ENCODE data around the gene MOB3B.

MOB3B gene

DNA sequence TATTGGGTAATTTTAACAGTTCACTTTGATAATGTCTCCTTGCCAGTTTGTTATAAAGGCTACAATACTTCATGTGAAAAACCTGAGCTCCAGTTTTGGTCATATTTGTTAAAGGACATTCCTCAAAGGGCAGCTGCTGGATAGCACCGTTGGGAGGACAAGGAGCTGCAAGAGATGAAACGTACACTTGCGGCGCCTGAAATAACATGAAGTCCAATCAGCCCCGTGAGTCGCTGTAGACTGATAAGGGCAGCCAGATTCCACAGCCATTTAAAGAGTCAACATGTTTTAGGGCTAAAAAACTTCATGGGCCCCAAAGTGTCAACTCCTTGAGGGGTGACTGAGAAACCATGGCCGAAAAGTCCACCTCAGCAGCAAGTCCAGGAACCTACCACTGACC, 91.1 kb downstream of the MOB3B start:
- DNase-seq (ENCODE audit: low read depth, low spot score) = no peak
- ChIA-PET CTCF (no interaction called here), POLR2A (no interaction called here)
- H3K4me3 ChIP-seq (ENCODE audit: low read depth, low read length) = no peak overlapping the region
- TF ChIP-seq, protein P1, sequence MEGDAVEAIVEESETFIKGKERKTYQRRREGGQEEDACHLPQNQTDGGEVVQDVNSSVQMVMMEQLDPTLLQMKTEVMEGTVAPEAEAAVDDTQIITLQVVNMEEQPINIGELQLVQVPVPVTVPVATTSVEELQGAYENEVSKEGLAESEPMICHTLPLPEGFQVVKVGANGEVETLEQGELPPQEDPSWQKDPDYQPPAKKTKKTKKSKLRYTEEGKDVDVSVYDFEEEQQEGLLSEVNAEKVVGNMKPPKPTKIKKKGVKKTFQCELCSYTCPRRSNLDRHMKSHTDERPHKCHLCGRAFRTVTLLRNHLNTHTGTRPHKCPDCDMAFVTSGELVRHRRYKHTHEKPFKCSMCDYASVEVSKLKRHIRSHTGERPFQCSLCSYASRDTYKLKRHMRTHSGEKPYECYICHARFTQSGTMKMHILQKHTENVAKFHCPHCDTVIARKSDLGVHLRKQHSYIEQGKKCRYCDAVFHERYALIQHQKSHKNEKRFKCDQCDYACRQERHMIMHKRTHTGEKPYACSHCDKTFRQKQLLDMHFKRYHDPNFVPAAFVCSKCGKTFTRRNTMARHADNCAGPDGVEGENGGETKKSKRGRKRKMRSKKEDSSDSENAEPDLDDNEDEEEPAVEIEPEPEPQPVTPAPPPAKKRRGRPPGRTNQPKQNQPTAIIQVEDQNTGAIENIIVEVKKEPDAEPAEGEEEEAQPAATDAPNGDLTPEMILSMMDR (IDR thresholded peaks at IDR 0.05; ENCODE audit: insufficient read depth, low read length, missing control alignments) = no peak

DNA sequence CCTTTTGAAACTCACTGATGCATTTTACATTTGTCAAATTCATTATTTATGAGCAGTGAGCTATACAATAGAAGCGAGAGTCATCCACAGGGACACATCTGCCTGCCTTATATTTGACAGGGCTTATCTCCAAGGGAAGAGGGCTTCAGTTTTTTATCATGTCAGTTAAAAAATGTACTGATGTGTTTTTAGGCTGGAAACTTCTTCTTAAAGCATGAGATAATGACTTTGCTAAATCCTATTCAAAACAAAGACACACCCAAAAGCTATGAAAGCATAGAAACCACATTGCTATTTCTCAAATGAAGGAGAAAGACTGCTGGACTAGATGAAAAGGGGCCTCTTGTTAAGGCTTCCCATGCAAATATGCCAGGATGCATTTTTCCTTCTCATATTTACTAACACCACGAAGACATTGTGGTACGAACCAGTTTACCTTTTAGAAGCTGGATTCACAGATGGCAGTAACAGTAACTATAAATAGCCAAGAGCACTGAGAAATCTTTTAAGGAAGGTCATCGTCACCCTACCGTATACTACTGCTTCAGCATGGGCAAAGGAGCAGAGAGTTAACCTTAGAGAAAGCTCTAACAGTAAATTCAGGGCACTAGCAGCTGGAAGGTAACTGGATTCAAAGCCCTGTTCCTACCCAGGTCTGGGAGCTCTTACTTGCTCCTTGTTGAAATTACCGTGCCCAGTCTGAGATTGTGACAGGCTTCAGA, 91.8 kb downstream of the MOB3B start:
- no peak for DNase-seq (ENCODE audit: low read depth, low spot score)
- no peak overlapping the region for H3K4me3 ChIP-seq (ENCODE audit: low read depth, low read length)
- TF ChIP-seq, protein P1 (IDR thresholded peaks at IDR 0.05; ENCODE audit: insufficient read depth, low read length, missing control alignments) = no peak
- POLR2A ChIA-PET = no interaction called here
- CTCF ChIA-PET = no interaction called here

DNA sequence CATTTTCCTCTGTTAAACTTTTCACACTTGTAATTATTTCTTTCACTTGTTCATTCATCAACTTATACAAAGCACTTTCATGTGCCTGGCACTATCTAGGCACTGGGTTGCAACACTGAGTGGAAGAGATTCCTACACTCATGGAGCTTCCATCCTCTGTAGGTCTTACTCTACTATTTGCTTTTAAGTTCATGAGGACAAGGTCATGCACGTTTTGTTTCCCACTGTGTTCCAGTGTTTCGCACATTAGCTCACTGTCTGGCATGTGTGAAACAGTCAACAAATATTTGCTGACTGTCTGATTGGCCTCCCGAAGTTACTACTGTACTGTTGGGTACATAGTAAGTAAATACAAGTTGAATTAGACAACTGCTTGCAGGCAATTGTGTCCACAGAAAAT, 93.4 kb downstream of the MOB3B start:
- ChIA-PET POLR2A (no interaction called here), CTCF (no interaction called here)
- no peak overlapping the region for H3K4me3 ChIP-seq (ENCODE audit: low read depth, low read length)
- DNase-seq (ENCODE audit: low read depth, low spot score) = no peak
- TF ChIP-seq, protein P1 (IDR thresholded peaks at IDR 0.05; ENCODE audit: insufficient read depth, low read length, missing control alignments) = no peak

DNA sequence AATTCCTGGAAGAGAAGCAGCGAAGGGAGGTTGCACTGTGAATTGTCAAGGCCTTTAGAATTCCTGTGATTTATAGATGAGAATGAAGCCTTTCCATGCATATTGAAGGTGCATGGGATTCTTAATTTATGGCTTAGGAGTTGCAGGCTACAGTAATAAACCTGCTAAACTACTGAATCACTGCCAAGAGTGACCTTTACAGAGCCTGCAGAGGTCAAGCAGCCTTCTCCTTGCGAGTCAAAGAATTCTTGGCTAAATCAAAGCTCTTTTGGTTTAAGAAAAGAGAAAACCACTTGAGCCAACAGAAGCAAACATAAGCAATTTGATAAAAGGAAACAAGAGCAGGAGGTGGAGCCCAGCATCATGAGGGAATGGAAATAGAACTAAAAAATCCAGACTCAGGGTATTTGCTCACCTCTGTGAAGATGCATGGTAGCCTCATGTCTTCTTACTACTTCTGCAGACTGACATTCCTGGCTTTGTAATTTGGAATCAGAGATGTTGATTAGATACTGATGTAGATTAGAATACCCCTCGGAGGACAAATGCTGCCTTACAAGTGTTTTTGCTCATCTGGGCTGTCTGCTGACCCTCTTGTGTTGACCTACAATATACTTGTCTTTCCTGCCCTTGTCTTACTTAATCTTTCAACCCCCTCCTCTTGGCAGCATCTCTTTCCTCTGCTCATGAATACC, 95.8 kb downstream of the MOB3B start:
- POLR2A ChIA-PET = no interaction called here

DNA sequence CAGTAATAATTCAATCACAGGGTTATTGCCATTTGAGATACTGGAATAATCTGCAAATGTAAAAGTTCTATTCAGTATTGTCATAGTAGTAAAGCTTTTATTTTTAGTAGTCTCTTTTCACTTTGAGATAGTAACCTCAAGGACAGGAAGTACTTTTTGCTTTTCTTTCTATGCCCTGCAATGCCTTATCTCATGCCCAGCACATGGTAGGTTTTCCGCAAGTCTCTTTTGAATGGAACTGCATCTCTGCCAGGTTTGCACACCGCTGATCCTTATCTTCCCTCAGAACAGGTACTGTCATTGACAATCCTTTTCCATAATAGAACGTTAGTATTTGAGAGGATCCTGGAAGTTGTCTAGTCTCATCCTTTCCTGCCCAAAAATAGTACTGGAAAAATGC, 97.3 kb downstream of the MOB3B start:
- POLR2A ChIA-PET = no interaction called here
- DNase-seq (ENCODE audit: low read depth, low spot score) = no peak
- TF ChIP-seq, protein P1 (IDR thresholded peaks at IDR 0.05; ENCODE audit: insufficient read depth, low read length, missing control alignments) = no peak
- CTCF ChIA-PET = no interaction called here
- H3K4me3 ChIP-seq (ENCODE audit: low read depth, low read length) = no peak overlapping the region

More for the DNA sequence above, 95.8 kb downstream of the MOB3B start:
- TF ChIP-seq, protein P1 (IDR thresholded peaks at IDR 0.05; ENCODE audit: insufficient read depth, low read length, missing control alignments) = no peak
- CTCF ChIA-PET = no interaction called here
- DNase-seq (ENCODE audit: low read depth, low spot score) = no peak
- H3K4me3 ChIP-seq (ENCODE audit: low read depth, low read length) = no peak overlapping the region

DNA sequence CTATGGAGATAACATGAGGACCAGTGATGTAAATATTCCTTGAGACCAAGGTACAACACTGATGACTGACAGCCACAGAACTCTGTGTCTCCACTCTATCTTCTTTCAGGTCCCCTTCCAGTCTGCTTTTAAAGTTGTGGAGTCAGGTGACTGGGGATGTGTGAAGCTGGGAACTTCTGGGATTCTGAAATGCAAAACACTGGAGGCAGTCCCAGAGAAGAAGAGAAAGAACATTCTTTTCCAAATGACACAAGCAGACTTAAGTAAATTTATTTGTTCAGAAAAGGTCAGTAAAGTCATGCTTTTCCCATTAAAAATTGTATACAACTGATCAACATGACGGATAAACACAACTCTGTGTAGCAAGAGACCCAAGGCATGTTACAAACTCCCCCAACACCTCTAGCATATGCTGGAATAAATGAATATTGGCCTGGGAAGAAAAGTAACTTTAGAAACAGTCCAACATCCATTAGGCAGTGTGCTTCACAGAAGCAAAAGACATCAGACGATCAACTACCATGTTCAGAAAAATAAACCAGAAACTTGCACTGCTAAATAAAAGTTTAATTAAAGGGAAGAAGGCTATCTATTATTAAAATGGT, 98.0 kb downstream of the MOB3B start:
- TF ChIP-seq, protein P1 (IDR thresholded peaks at IDR 0.05; ENCODE audit: insufficient read depth, low read length, missing control alignments) = no peak
- no peak for DNase-seq (ENCODE audit: low read depth, low spot score)
- CTCF ChIA-PET = no interaction called here
- no peak overlapping the region for H3K4me3 ChIP-seq (ENCODE audit: low read depth, low read length)
- POLR2A ChIA-PET = no interaction called here

All from AG04449 (cell line).